ENCODE measurements around the gene ADRA2C. TPM values are rescaled to one million over a fixed set of nuclear protein-coding genes. Genes with fewer than 3 reads are reported as not detected.

Gene ADRA2C
- total RNA-seq, 1 experiment from 2014 or later = 23.5 TPM

- H3K9me3 ChIP-seq (ENCODE audit: control insufficient read depth, insufficient read depth, low read depth, low read length) = no peaks in the 10 kb centered on the region
- BruUV-seq (replicated peaks) = no TSS peak
- ChIA-PET CTCF (no interaction called here), POLR2A (no interaction called here)
- no peak overlapping the region for H3K4me3 ChIP-seq (ENCODE audit: low read depth in 2 of 2, low read length in 2 of 2)
- in situ Hi-C loops (cut with HindIII; ENCODE audit: low pct_unique_long_range_greater_than_20kb, low sequenced_read_pairs) (no loop called here), intact Hi-C loops (cut with micrococcal nuclease; ENCODE audit: unreplicated experiment) (no loop called here)
- no peak for TF ChIP-seq TCF7L2 (IDR thresholded peaks at IDR 0.05; ENCODE audit: low read depth, low read length)
- TF ChIP-seq CTCF (IDR thresholded peaks at IDR 0.05) = no peak
- no peak for TF ChIP-seq SIN3A (IDR thresholded peaks at IDR 0.05; ENCODE audit: borderline replicate concordance, insufficient read depth, low read depth, low read length)
- no peak for TF ChIP-seq REST (IDR thresholded peaks at IDR 0.05; ENCODE audit: insufficient read depth in 1 of 2, low read depth in 2 of 2, low read length in 1 of 2)
- no peak for TF ChIP-seq POLR2AphosphoS5 (IDR thresholded peaks at IDR 0.05; ENCODE audit: low read depth, low read length)
- H3K36me3 ChIP-seq (ENCODE audit: control insufficient read depth, insufficient read depth, low read length) = no peaks in the 10 kb centered on the region
- no peak for DNase-seq (ENCODE audit: low read depth, low spot score)
- H3K27ac ChIP-seq (ENCODE audit: low read length) = no peak overlapping the region
- no peak for ATAC-seq
- H3K27me3 ChIP-seq (ENCODE audit: control insufficient read depth, insufficient read depth, low read length) = no peaks in the 10 kb centered on the region
- H3K4me1 ChIP-seq (ENCODE audit: control insufficient read depth, insufficient read depth, low read length) = no peaks in the 10 kb centered on the region
Observed at GRCh38 chr4:3811621-3812020, 45.4 kb downstream of the ADRA2C start.

DNA sequence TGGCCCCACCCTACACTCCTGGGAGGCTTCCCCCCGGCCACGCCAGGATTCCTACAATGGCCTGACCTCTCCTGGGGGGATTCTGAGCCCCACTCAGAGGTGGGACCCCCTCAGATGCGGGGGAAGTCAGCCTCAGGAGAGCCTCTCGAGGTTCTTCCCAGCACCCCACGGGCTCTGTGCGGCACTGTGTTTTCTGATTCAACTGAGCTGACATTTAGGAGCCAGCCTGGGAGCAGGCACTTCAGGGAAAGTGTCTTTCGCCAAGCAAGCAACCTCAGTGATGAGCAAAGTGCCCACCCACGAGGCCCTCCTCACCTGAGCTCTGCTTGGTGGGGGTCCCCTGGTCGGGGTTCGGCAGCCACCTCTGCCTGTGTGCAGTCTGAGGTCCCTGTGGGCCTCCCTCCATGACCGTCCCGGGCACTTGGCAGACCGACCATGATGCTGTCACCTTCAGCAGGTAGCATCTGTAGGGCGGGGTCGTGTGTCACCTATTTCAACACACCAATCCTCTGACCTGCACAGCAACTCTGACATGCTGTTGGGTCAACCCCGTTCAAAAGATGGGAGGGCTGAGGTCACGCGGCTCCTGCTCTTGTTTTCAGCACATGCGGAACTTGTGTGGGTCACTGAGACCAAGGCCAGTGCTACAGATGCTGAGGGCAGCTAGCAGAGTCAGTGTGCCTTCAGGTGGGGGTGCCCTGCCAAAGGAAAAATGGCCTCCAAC, 46.2 kb downstream of the ADRA2C start:
- H3K4me3 ChIP-seq (ENCODE audit: low read depth in 2 of 2, low read length in 2 of 2) = no peak overlapping the region
- H3K36me3 ChIP-seq (ENCODE audit: control insufficient read depth, insufficient read depth, low read length) = no peaks in the 10 kb centered on the region
- H3K27ac ChIP-seq (ENCODE audit: low read length) = no peak overlapping the region
- in situ Hi-C loops (cut with HindIII; ENCODE audit: low pct_unique_long_range_greater_than_20kb, low sequenced_read_pairs) = no loop called here
- H3K27me3 ChIP-seq (ENCODE audit: control insufficient read depth, insufficient read depth, low read length) = no peaks in the 10 kb centered on the region
- DNase-seq (ENCODE audit: low read depth, low spot score) = no peak
- ChIA-PET POLR2A (no interaction called here), CTCF (no interaction called here)
- H3K9me3 ChIP-seq (ENCODE audit: control insufficient read depth, insufficient read depth, low read depth, low read length) = no peaks in the 10 kb centered on the region
- no peak for ATAC-seq
- intact Hi-C loops (cut with micrococcal nuclease; ENCODE audit: unreplicated experiment) = no loop called here
- H3K4me1 ChIP-seq (ENCODE audit: control insufficient read depth, insufficient read depth, low read length) = no peaks in the 10 kb centered on the region
- no TSS peak for BruUV-seq (replicated peaks)
- no peak for TF ChIP-seq REST (IDR thresholded peaks at IDR 0.05; ENCODE audit: insufficient read depth in 1 of 2, low read depth in 2 of 2, low read length in 1 of 2)
- no peak for TF ChIP-seq CTCF (IDR thresholded peaks at IDR 0.05)
- TF ChIP-seq POLR2AphosphoS5 (IDR thresholded peaks at IDR 0.05; ENCODE audit: low read depth, low read length) = no peak
- no peak for TF ChIP-seq SIN3A (IDR thresholded peaks at IDR 0.05; ENCODE audit: borderline replicate concordance, insufficient read depth, low read depth, low read length)
- TF ChIP-seq TCF7L2 (IDR thresholded peaks at IDR 0.05; ENCODE audit: low read depth, low read length) = no peak

Data from Panc1 (cell line).